NCI-H128 (cell line): Measurements from ENCODE around the gene STAP2.
A peak's percentile ranks its signal among the peaks of the same experiment; 100 is the strongest.
"Not testable (repeated sequence)": the region's sequence is repeated elsewhere in the genome, so short reads cannot be mapped to it uniquely, and the experiment has no call there.

ENCODE experiments used
- DNase-seq: peaks from one replicate; lab custom pipeline; 2025; ENCODE audit not compliant: unreplicated experiment; lab: John Stamatoyannopoulos, UW

The STAP2 gene

GRCh38 chr19:4301590-4302242 is 36.9 kb downstream of the STAP2 start:
- no peak for DNase-seq

GRCh38 chr19:4300589-4300988 is 38.0 kb downstream of the STAP2 start:
- no peak for DNase-seq

GRCh38 chr19:4298810-4299550 is 39.6 kb downstream of the STAP2 start:
- no peak for DNase-seq

GRCh38 chr19:4297901-4298809 is 40.5 kb downstream of the STAP2 start:
- DNase-seq = no peak

- peak; percentile 31 for DNase-seq
These were observed 42.5 kb downstream of the STAP2 start for GRCh38 chr19:4295972-4296771.

- DNase-seq = no peak
These were observed 44.2 kb downstream of the STAP2 start for GRCh38 chr19:4294389-4294788.

GRCh38 chr19:4292515-4292914 is 46.1 kb downstream of the STAP2 start:
- DNase-seq = no peak

GRCh38 chr19:4291184-4291732 is 47.4 kb downstream of the STAP2 start:
- no peak for DNase-seq

GRCh38 chr19:4288091-4288777 is 50.4 kb downstream of the STAP2 start:
- no peak for DNase-seq

- not testable (repeated sequence) for DNase-seq
These were observed 52.5 kb downstream of the STAP2 start for GRCh38 chr19:4286141-4286540.

GRCh38 chr19:4284974-4285373 is 53.7 kb downstream of the STAP2 start:
- DNase-seq = no peak

GRCh38 chr19:4284176-4284958 is 54.3 kb downstream of the STAP2 start:
- DNase-seq = no peak

- DNase-seq = no peak
These were observed 58.9 kb downstream of the STAP2 start for GRCh38 chr19:4279530-4280422.

GRCh38 chr19:4279267-4279529 is 59.4 kb downstream of the STAP2 start:
- no peak for DNase-seq

- DNase-seq = no peak
These were observed 60.0 kb downstream of the STAP2 start, which contains the start of gene SHD for GRCh38 chr19:4278419-4279266. TSS of gene SHD (plus strand) at chr19:4279266. CDS start at chr19:4280064, 798 bp downstream.

- DNase-seq = no peak
These were observed 60.6 kb downstream of the STAP2 start for GRCh38 chr19:4278010-4278409.

GRCh38 chr19:4277191-4277696 is 61.4 kb downstream of the STAP2 start:
- DNase-seq = no peak
